Effector memory CD4-positive, alpha-beta T cell (primary cell): ENCODE results near the gene BLOC1S3.

ENCODE experiments used
- DNase-seq, 3 donors: peaks; one replicate each; pipeline ENCODE4 v3.0.0-alpha.2; 2020
- H3K27ac ChIP-seq: 2 replicates; pipeline ENCODE4 v1.7.0; 2013; ENCODE audit warnings: mild to moderate bottlenecking, low read length, moderate library complexity; ENCODE audit not compliant: insufficient read depth, poor library complexity, severe bottlenecking
- H3K27me3 ChIP-seq: replicated peaks from 2 replicates; pipeline ENCODE4 v1.7.0; 2013; ENCODE audit warnings: mild to moderate bottlenecking, low read length; ENCODE audit not compliant: insufficient read depth, control insufficient read depth, poor library complexity, severe bottlenecking
- H3K36me3 ChIP-seq: 2 replicates; pipeline ENCODE4 v1.7.0; 2013; ENCODE audit warnings: mild to moderate bottlenecking, low read length, moderate library complexity; ENCODE audit not compliant: control insufficient read depth, insufficient read depth
- H3K4me1 ChIP-seq: 2 replicates; pipeline ENCODE4 v1.7.0; 2013; ENCODE audit warnings: low read length, mild to moderate bottlenecking; ENCODE audit not compliant: control insufficient read depth, insufficient read depth, poor library complexity, severe bottlenecking
- H3K4me3 ChIP-seq: 2 replicates; pipeline ENCODE4 v1.7.0; 2013; ENCODE audit warnings: low read length, low read depth, mild to moderate bottlenecking; ENCODE audit not compliant: insufficient read depth, poor library complexity, severe bottlenecking
- H3K9me3 ChIP-seq: 2 replicates; pipeline ENCODE4 v1.7.0; 2013; ENCODE audit warnings: mild to moderate bottlenecking, low read length, moderate library complexity; ENCODE audit not compliant: control insufficient read depth

The BLOC1S3 gene

DNA sequence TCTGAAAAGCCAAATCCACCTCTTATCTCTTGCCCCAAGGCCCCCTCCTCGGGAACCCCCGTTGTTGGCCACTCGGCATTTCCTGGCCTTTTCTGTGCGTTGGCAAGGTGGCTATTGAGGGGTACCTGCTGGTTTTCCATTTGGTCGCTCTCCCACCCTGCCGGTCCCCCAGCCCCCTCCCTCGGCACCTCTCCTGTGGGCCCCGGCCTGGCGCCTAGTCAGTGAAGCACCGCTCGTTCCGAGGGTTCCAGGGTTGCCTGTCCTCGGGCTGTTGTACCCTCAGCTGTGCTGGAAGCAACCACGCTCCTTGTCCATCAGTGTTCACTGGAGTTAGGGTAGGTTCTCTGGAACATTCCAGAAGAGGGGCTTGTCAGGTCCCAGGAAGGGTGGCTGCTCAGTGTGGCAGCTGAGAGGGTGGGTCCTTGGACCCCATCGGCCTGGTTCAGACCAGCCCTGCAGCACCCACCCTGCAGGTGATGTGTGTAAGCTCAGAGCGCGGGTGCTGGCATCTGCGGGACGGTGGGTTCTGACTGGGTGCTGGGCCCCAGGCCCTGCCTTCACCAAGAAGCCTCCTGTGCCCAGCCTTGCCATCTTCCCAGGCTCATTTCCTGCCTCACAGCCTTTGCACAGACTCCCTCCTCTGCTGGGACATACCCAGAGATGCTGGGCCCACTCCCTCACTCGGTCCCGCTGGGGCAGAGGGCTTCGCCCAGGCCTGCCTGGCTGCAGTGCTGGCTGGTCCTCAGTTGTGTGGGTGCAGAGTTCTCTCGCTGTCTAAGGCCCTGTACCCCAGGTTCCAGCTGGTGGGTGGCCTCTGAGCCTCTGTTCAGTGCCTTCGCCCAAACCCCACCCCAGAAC is 39.1 kb upstream of the BLOC1S3 start:
- Histone ChIP-seq H3K27me3 (no peaks in the 10 kb centered on the region), H3K36me3 (peaks cover 25% of the 10 kb centered on the region), H3K9me3 (no peaks in the 10 kb centered on the region), H3K4me3 (no peak overlapping the region), H3K27ac (no peak overlapping the region), H3K4me1 (no peaks in the 10 kb centered on the region)
- no peak for DNase-seq

DNA sequence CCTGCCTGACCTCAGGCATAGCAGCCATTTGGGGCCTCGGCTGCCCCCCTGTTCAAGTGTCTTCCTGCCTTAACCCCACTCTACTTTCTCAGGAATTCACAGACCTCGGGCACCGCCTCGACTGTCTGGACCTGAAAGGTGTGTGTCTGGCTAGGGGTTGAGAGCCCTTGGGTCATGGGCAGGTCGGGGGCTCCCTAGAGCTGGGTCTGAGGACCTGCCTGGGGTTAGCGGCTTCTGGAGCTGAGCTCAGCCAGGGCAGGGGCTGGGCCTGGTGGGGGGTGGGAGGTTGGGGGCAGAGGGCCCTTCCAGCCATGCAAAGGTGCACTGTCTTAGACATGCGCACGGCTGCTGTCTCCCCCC is 38.5 kb upstream of the BLOC1S3 start:
- no peak overlapping the region for H3K4me3 ChIP-seq
- peaks cover 28% of the 10 kb centered on the region for H3K36me3 ChIP-seq
- no peaks in the 10 kb centered on the region for H3K9me3 ChIP-seq
- no peaks in the 10 kb centered on the region for H3K27me3 ChIP-seq
- DNase-seq = no peak
- H3K4me1 ChIP-seq = no peaks in the 10 kb centered on the region
- no peak overlapping the region for H3K27ac ChIP-seq

GRCh38 chr19:45140533-45140932 is 38.1 kb upstream of the BLOC1S3 start:
- no peak overlapping the region for H3K4me3 ChIP-seq
- no peaks in the 10 kb centered on the region for H3K27me3 ChIP-seq
- H3K27ac ChIP-seq = no peak overlapping the region
- DNase-seq = no peak
- H3K9me3 ChIP-seq = no peaks in the 10 kb centered on the region
- no peaks in the 10 kb centered on the region for H3K4me1 ChIP-seq
- H3K36me3 ChIP-seq = peaks cover 30% of the 10 kb centered on the region

GRCh38 chr19:45141203-45141900 is 37.2 kb upstream of the BLOC1S3 start:
- peaks cover 36% of the 10 kb centered on the region for H3K36me3 ChIP-seq

DNA sequence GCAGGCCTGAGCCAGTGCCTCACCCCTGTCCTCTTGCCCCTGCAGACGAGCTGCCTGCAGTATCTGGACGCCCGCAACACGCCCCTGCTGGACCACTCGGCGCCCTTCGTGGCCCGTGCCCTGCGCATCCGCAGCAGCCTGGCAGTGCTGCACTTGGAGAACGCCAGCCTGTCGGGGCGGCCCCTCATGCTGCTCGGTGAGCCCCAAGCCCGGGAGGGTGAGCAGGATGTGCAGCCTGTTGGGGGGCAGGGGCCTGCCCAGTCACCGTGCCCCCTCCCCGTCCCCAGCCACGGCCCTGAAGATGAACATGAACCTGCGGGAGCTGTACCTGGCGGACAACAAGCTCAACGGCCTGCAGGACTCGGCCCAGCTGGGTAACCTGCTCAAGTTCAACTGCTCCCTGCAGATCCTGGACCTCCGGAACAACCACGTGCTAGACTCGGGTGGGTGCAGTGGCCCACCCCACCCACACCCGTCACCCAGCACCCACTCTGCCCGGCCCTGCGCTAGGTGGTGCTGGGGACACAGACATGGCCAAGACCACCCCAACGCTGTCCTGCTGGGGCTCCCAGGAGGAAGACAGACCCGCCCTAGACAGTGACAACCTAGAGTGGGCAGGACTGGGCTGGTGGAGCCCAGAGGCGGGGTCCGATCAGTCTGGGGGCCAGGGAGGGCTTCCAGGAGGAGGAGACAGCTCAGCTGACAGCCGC is 36.4 kb upstream of the BLOC1S3 start:
- Histone ChIP-seq H3K27me3 (no peaks in the 10 kb centered on the region), H3K4me3 (no peak overlapping the region), H3K36me3 (peaks cover 39% of the 10 kb centered on the region), H3K27ac (no peak overlapping the region), H3K9me3 (no peaks in the 10 kb centered on the region), H3K4me1 (no peaks in the 10 kb centered on the region)
- DNase-seq = no peak

More at GRCh38 chr19:45141203-45141900, 37.2 kb upstream of the BLOC1S3 start:
- Histone ChIP-seq H3K27me3 (no peaks in the 10 kb centered on the region), H3K9me3 (no peaks in the 10 kb centered on the region), H3K4me3 (no peak overlapping the region), H3K27ac (no peak overlapping the region), H3K4me1 (no peaks in the 10 kb centered on the region)
- no peak for DNase-seq

DNA sequence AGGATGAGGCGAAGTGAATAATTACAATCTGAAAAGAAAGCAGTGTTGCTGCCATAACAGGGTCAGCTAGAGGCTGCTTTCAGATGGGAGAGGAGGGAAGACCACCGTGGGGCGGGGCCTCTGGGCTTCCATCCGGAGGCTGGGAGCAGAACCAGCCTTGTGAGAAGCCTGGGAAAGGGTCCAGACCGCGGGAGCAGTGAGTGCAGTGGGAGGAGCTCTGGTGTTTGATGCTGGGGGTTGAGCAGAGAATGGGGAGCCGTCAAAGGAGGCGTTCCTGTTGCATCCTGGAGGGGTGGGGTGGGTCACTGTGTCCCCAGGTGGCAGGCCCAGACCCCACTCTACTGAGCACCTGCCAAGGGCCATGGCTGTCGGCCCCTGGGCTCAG is 35.9 kb upstream of the BLOC1S3 start:
- Histone ChIP-seq H3K4me1 (no peaks in the 10 kb centered on the region), H3K9me3 (no peaks in the 10 kb centered on the region), H3K36me3 (peaks cover 39% of the 10 kb centered on the region), H3K27me3 (no peaks in the 10 kb centered on the region), H3K27ac (no peak overlapping the region), H3K4me3 (no peak overlapping the region)
- no peak for DNase-seq

- no peaks in the 10 kb centered on the region for H3K4me1 ChIP-seq
- no peak overlapping the region for H3K4me3 ChIP-seq
- peaks cover 39% of the 10 kb centered on the region for H3K36me3 ChIP-seq
- no peaks in the 10 kb centered on the region for H3K9me3 ChIP-seq
- H3K27me3 ChIP-seq = no peaks in the 10 kb centered on the region
- H3K27ac ChIP-seq = no peak overlapping the region
- DNase-seq = no peak
Observed at GRCh38 chr19:45144431-45145269, 33.9 kb upstream of the BLOC1S3 start.

DNA sequence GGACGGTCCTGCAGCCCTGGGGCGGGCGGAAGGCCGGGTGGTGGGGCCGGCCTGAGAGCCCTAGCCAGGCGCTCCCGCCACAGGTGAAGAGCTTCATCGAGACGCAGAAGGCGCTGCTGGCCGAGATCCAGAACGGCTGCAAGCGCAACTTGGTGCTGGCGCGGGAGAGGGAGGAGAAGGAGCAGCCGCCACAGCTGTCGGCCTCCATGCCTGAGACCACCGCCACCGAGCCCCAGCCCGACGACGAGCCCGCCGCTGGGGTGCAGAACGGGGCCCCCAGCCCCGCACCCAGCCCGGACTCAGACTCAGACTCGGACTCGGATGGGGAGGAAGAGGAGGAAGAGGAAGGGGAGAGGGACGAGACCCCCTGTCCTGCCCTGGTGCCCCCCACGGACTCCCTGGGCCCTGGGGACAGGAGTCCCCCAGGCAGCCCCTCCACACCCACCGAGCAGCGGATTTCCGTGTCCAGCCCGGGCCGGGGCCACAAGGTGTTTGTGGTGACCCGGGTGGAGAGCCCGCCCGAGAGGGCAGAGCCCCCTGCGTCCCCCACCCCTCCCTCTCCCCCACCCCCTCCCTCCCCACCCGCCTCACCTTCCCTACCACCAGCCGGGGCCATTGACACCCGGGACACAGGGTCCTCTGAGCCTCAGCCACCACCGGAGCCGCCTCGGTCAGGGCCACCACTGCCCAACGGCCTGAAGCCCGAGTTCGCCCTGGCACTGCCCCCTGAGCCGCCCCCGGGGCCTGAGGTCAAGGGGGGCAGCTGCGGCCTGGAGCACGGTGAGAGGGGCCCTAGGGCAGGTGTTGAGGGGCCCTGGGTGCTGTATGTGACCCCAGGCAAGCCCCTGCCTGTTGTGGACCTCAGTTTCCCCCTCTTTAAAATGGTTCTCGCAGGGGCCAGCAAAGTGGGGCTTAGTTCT is 33.1 kb upstream of the BLOC1S3 start:
- H3K4me1 ChIP-seq = no peaks in the 10 kb centered on the region
- H3K36me3 ChIP-seq = peaks cover 39% of the 10 kb centered on the region
- H3K27ac ChIP-seq = no peak overlapping the region
- no peak for DNase-seq
- no peaks in the 10 kb centered on the region for H3K27me3 ChIP-seq
- H3K4me3 ChIP-seq = no peak overlapping the region
- H3K9me3 ChIP-seq = no peaks in the 10 kb centered on the region

DNA sequence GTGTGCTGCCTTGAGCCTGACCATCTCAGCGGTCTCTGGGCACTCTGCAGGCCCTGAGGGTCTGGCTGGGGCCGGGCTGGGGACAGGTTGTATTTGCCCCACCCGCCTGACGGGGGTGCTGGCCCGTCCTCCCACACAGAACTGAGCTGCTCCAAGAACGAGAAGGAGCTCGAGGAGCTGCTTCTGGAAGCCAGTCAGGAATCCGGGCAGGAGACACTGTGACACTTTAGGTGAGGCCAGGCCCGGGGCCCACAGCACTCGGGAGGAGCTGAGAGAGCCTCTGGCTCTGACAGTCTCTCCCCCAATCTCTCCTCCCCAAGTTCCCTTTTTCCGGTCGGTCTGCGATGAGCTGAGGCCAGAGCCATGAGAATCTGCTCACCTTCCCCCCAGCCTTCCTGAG is 32.3 kb upstream of the BLOC1S3 start:
- Histone ChIP-seq H3K27me3 (no peaks in the 10 kb centered on the region), H3K9me3 (no peaks in the 10 kb centered on the region), H3K4me1 (no peaks in the 10 kb centered on the region), H3K4me3 (no peak overlapping the region), H3K27ac (no peak overlapping the region), H3K36me3 (peaks cover 33% of the 10 kb centered on the region)
- no peak for DNase-seq
